K562 (cell line): ENCODE results near the gene TBATA. TPM values are rescaled to one million over a fixed set of nuclear protein-coding genes. Genes with fewer than 3 reads are reported as not detected.

ENCODE experiments used
- ARID1B ChIP-seq: fragments of 450-650 bp; IDR thresholded peaks from 2 replicates; pipeline ENCODE4 v1.6.1; 2016; ENCODE audit warnings: antibody characterized with exemption, mild to moderate bottlenecking, inconsistent platforms
- CBFA2T3 ChIP-seq: fragments of 450-650 bp; IDR thresholded peaks from 2 replicates; pipeline ENCODE4 v1.6.1; 2017
- EGR1 ChIP-seq: fragments of 450-650 bp; conservative IDR thresholded peaks from 2 replicates; pipeline ENCODE4 v1.6.1; 2017; ENCODE audit warnings: mild to moderate bottlenecking
- HOXB6 ChIP-seq: fragments of 250-450 bp; sonication (Bioruptor Pico); IDR thresholded peaks from 2 replicates; pipeline ENCODE4 v1.5.1; 2022; ENCODE audit warnings: mild to moderate bottlenecking, borderline replicate concordance
- MCM7 ChIP-seq, 2 experiments: fragments of 450-650 bp; IDR thresholded peaks; 2 replicates each; pipeline ENCODE4 v1.6.1; 2016 to 2018
- ZBTB11 ChIP-seq, 3 experiments: fragments of 200-800 bp in 1 of 3; fragments of 250-450 bp in 1 of 3; fragments of 450-650 bp in 1 of 3; sonication (Bioruptor Pico) in 1 of 3; sonication (Bioruptor generic) in 1 of 3; formaldehyde crosslinking in 1 of 3; IDR thresholded peaks; 2 replicates each; pipeline versions ENCODE4 v1.6.1 to v1.8.0; 2016 to 2022; ENCODE audit warnings: mild to moderate bottlenecking in 2 of 3, missing genetic modification characterization in 2 of 3, missing compliant biosample characterization in 1 of 3, moderate library complexity in 1 of 3
- ZNF184 ChIP-seq: sonication (generic); formaldehyde crosslinking; IDR thresholded peaks from 2 replicates; pipeline ENCODE4 v1.5.0; 2020; ENCODE audit warnings: missing genetic modification reagents
- ZNF212 ChIP-seq: fragments of 450-650 bp; formaldehyde crosslinking; IDR thresholded peaks from 2 replicates; pipeline ENCODE4 v1.4.0; 2020; ENCODE audit warnings: mild to moderate bottlenecking
- polyA plus RNA-seq, 8 experiments: library from polyadenylated mRNA; depleted of rRNA in 4 of 8; stranded (reverse) in 5 of 8; unstranded in 3 of 8; fragments of >200 nt; fragmentation: Nextera tagmentation in 2 of 8; fragmentation: Illumina TruSeq in 1 of 8; extraction: Ambion mirVana in 2 of 8; extraction: Trizol in 1 of 8; gene quantifications; 2 replicates each; pipeline versions ENCODE4 v1.2.1 to v1.2.3, GENCODE V29; 2011 to 2014; ENCODE audit warnings: inconsistent platforms in 1 of 8, missing spikeins in 1 of 8
- total RNA-seq, 7 experiments: library from RNA; depleted of rRNA in 6 of 7; stranded (reverse); fragments of >200 nt in 6 of 7; fragmentation: Illumina TruSeq in 2 of 7; extraction: Trizol in 2 of 7; gene quantifications; 2 replicates each; pipeline versions ENCODE4 v1.2.1 to v1.2.3, GENCODE V29; 2011 to 2021; ENCODE audit warnings: low replicate concordance in 1 of 7
- TF ChIP-seq, protein P1 (sequence below): fragments of 450-650 bp; IDR thresholded peaks from 2 replicates; pipeline ENCODE4 v1.6.1; 2016; ENCODE audit warnings: low read depth
- TF ChIP-seq, protein P2 (sequence below): fragments of 250-450 bp; sonication (Bioruptor Pico); IDR thresholded peaks from 2 replicates; pipeline ENCODE4 v1.5.0; 2022; ENCODE audit warnings: mild to moderate bottlenecking
- TF ChIP-seq, protein P3 (sequence below), 2 experiments: IDR thresholded peaks in 1 of 2; conservative IDR thresholded peaks in 1 of 2; 2 replicates each; pipeline ENCODE4 v1.6.1; 2016; ENCODE audit warnings: low read depth in 2 of 2, mild to moderate bottlenecking in 1 of 2, missing compliant biosample characterization in 1 of 2, missing genetic modification characterization in 1 of 2, moderate library complexity in 1 of 2

TBATA gene
- total and polyA plus RNA-seq, 9 of the 15 experiments (the other 6 are each of a cell fraction or from before 2014, with no cell fraction given), result not detected

DNA sequence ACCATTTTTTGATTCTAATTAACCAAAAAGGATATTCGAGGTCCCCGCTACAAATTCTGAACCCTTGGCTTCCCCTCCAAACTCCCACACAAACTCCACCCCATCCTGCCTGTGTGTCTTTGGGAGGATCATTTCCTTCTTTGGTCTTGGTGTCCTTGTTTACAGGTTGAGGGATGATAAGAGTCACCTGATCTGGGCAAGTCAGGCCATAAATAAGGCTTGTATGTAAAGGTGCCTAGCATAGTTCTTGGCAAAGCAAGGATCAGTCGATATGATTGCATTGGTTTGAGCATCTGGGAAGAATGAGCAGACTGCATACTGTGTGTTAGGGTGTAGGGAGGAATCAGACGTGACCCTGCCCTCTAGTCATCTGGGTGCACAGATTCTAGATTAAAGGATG is 28.9 kb upstream of the TBATA start (continued):
- TF ChIP-seq, protein P1, sequence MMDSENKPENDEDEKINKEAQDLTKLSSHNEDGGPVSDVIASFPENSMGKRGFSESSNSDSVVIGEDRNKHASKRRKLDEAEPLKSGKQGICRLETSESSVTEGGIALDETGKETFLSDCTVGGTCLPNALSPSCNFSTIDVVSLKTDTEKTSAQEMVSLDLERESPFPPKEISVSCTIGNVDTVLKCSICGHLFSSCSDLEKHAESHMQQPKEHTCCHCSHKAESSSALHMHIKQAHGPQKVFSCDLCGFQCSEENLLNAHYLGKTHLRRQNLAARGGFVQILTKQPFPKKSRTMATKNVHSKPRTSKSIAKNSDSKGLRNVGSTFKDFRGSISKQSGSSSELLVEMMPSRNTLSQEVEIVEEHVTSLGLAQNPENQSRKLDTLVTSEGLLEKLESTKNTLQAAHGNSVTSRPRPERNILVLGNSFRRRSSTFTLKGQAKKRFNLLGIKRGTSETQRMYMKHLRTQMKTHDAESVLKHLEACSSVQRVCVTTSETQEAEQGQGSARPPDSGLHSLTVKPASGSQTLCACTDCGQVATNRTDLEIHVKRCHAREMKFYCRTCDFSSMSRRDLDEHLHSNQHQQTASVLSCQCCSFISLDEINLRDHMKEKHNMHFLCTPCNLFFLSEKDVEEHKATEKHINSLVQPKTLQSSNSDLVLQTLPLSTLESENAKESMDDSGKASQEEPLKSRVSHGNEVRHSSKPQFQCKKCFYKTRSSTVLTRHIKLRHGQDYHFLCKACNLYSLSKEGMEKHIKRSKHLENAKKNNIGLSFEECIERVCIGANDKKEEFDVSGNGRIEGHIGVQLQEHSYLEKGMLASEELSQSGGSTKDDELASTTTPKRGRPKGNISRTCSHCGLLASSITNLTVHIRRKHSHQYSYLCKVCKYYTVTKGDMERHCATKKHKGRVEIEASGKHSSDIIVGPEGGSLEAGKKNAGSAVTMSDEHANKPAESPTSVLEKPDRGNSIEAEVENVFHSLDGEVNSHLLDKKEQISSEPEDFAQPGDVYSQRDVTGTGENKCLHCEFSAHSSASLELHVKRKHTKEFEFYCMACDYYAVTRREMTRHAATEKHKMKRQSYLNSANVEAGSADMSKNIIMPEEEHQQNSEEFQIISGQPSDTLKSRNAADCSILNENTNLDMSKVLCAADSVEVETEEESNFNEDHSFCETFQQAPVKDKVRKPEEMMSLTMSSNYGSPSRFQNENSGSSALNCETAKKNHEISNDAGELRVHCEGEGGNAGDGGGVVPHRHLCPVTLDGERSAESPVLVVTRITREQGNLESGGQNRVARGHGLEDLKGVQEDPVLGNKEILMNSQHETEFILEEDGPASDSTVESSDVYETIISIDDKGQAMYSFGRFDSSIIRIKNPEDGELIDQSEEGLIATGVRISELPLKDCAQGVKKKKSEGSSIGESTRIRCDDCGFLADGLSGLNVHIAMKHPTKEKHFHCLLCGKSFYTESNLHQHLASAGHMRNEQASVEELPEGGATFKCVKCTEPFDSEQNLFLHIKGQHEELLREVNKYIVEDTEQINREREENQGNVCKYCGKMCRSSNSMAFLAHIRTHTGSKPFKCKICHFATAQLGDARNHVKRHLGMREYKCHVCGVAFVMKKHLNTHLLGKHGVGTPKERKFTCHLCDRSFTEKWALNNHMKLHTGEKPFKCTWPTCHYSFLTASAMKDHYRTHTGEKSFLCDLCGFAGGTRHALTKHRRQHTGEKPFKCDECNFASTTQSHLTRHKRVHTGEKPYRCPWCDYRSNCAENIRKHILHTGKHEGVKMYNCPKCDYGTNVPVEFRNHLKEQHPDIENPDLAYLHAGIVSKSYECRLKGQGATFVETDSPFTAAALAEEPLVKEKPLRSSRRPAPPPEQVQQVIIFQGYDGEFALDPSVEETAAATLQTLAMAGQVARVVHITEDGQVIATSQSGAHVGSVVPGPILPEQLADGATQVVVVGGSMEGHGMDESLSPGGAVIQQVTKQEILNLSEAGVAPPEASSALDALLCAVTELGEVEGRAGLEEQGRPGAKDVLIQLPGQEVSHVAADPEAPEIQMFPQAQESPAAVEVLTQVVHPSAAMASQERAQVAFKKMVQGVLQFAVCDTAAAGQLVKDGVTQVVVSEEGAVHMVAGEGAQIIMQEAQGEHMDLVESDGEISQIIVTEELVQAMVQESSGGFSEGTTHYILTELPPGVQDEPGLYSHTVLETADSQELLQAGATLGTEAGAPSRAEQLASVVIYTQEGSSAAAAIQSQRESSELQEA, result no peak
- TF ChIP-seq HOXB6 (CRISPR knock-in tag) (no peak), MCM7 (IDR thresholded peaks at IDR 0.05) (no peak), ZBTB11 (CRISPR knock-in tag; IDR thresholded peaks at IDR 0.05) (no peak), ARID1B (no peak), EGR1 (peak; percentile 19; the same call in 1 of the 2 replicates), CBFA2T3 (peak; percentile 25), ZNF212 (CRISPR knock-in tag) (no peak), ZNF184 (CRISPR knock-in tag) (no peak)
- TF ChIP-seq, protein P2, sequence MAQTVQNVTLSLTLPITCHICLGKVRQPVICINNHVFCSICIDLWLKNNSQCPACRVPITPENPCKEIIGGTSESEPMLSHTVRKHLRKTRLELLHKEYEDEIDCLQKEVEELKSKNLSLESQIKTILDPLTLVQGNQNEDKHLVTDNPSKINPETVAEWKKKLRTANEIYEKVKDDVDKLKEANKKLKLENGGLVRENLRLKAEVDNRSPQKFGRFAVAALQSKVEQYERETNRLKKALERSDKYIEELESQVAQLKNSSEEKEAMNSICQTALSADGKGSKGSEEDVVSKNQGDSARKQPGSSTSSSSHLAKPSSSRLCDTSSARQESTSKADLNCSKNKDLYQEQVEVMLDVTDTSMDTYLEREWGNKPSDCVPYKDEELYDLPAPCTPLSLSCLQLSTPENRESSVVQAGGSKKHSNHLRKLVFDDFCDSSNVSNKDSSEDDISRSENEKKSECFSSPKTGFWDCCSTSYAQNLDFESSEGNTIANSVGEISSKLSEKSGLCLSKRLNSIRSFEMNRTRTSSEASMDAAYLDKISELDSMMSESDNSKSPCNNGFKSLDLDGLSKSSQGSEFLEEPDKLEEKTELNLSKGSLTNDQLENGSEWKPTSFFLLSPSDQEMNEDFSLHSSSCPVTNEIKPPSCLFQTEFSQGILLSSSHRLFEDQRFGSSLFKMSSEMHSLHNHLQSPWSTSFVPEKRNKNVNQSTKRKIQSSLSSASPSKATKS (CRISPR knock-in tag), result no peak
- TF ChIP-seq, protein P3, sequence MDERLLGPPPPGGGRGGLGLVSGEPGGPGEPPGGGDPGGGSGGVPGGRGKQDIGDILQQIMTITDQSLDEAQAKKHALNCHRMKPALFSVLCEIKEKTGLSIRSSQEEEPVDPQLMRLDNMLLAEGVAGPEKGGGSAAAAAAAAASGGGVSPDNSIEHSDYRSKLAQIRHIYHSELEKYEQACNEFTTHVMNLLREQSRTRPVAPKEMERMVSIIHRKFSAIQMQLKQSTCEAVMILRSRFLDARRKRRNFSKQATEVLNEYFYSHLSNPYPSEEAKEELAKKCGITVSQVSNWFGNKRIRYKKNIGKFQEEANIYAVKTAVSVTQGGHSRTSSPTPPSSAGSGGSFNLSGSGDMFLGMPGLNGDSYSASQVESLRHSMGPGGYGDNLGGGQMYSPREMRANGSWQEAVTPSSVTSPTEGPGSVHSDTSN (CRISPR knock-in tag; IDR thresholded peaks at IDR 0.05; ENCODE audit: low read depth), result no peak
- TF ChIP-seq, protein P3 (tag; conservative IDR thresholded peaks at IDR 0.05; ENCODE audit: low read depth), result 0 out of 2 replicates have a peak, but pooled peaks have one; percentile 25
